GM12865 (cell line): Measurements from ENCODE around the gene BEST4.
A peak's percentile ranks its signal among the peaks of the same experiment; 100 is the strongest.
"Not testable (repeated sequence)": the region's sequence is repeated elsewhere in the genome, so short reads cannot be mapped to it uniquely, and the experiment has no call there.

Experiments used
- DNase-seq: peaks from one replicate; pipeline ENCODE4 v3.0.0; 2010; ENCODE audit warnings: low read depth
- H3K4me3 ChIP-seq: 2 replicates; pipeline ENCODE4 v1.5.1; 2011; ENCODE audit warnings: mild to moderate bottlenecking, low read depth, low read length, control low read depth
- CTCF ChIP-seq: IDR thresholded peaks from 2 replicates; pipeline ENCODE4 v1.5.1; 2011; ENCODE audit warnings: low read length, control low read depth, low read depth, inconsistent platforms; ENCODE audit not compliant: insufficient read depth; ENCODE audit errors: missing control alignments

BEST4 gene

DNA sequence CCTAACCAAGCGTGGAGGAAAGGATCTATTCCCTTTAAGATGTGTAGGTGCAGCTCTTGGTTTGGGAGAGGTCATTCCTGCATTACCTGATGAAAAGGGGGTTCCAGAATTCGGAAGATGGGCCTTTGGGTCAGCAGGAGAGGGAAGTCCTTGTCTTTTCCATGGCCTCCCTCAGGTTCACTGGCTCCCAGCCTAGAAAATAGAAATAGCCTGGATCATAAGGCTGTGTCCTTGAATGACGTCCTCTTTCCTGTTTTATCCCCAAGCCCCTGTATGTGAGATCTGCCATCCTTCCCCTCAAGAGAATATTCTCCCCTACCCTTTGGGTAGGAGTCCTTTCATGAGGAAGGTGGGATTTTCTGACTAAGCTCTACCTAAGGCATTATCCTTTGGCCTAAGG, 27.1 kb downstream of the BEST4 start:
- no peak overlapping the region for H3K4me3 ChIP-seq
- TF ChIP-seq CTCF = no peak
- DNase-seq = no peak

DNA sequence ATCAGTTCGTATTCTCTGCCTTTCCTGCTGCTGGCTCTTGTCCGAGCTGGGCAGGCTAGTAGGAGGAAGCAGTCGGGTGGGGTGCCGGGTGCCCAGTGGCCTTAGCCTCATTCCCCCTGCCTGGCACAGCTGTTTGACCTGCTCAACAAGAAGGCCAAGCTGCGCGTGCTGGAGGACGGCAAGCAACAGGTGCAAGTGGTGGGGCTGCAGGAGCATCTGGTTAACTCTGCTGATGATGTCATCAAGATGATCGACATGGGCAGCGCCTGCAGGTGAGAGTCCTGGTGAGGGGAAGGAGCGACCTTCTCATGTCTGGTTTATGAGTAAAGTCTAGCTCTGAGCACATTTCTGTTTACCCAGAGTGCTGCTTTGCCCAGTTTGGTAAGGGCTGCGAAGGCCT, 28.9 kb downstream of the BEST4 start:
- no peak for DNase-seq
- TF ChIP-seq CTCF = no peak

DNA sequence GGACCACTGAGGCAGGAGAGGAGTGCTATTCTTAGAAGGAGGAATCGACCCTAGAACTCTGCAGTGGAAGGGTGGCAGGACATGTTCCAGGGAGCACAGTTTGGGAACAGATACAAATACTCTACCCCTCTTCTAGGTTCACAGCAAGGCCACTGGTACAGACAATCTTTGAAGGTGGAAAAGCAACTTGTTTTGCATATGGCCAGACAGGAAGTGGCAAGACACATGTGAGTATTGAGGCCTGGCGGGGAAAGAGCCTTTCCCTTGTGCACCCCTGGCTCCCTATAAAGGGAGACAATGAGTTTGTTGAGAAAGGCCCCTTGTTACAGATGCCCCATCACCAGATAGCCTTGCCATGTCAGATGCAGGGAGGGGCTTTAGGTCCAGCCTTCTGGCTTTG, 30.6 kb downstream of the BEST4 start:
- DNase-seq = peak; percentile 61
- H3K4me3 ChIP-seq = no peak overlapping the region
- TF ChIP-seq CTCF = no peak

More for the DNA sequence above, 28.9 kb downstream of the BEST4 start:
- H3K4me3 ChIP-seq = no peak overlapping the region

DNA sequence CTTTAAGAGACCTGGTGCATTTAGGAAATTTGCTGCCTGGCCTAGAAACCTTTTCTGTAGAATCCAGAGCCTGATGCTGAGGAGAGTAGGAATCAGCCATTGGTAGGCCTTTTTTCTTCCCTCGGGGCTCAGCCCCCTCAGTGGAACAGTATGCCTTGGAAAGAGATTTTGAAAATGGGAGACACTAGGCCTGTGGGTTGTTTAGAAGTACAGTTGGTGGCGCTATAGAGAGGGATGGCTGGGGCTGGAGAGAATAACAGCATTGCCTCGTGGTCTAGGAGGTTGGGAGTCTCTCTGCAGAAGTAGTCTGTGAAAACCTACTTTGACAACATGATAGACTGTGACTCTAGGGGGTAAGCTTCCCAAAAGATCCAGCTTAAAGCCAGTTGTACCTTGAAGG, 40.1 kb downstream of the BEST4 start:
- H3K4me3 ChIP-seq = no peak overlapping the region
- TF ChIP-seq CTCF = peak; percentile 1
- DNase-seq = no peak

DNA sequence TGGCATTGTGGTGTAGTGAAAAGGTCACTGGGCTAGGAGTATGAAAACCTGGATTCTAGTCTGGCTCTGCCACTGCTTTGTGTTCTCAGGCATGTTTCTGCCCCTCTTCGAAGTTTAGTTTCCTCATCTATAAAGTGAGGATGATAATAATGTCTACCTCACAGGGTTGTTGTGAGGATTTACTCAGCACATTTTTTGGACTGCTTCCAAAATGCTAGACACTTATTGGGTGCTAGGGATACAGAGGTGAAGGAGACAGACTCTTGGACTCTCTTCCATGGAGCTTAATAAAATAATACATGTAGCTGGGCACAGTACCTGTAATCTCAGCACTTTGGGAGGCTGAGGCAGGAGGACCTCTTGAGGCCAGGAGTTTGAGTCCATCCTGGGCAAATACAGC, 44.8 kb downstream of the BEST4 start:
- H3K4me3 ChIP-seq = no peak overlapping the region
- no peak for DNase-seq
- TF ChIP-seq CTCF = no peak

DNA sequence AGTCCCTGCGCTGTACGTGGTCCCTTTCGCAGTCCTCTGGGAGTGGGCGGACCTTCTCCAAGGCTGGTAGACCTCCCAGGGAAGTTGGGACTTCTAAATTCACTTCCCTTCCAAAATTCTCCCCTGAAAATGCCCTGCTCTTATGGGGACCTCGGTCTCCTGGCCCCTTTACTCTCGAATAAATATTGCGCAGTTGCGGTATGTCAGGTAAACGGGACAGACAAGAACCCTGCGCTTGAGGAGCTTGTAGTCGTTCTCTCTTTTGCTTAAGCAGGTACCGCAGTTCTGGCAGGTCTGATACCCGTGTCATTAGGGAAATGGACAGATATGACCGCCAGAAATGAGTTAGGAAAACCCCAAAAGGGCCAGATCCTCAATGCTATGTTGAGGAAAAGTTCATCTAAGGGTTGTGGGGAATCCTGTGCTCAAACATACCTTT, 47.8 kb downstream of the BEST4 start:
- peak; percentile 40 for DNase-seq
- peak overlapping the region; percentile 93 for H3K4me3 ChIP-seq
- TF ChIP-seq CTCF = no peak

GRCh38 chr1:44739307-44740178, 48.4 kb downstream of the BEST4 start, which contains the start of gene KIF2C:
Gene KIF2C (plus strand): TSS chr1:44739837. CDS start chr1:44739933, 96 bp downstream.
- TF ChIP-seq CTCF = no peak
- peak; percentile 99 for DNase-seq
- H3K4me3 ChIP-seq = peak within 1 kb of the TSS; percentile 93

GRCh38 chr1:44738953-44739306, 49.0 kb downstream of the BEST4 start:
- DNase-seq = not testable (repeated sequence)
- H3K4me3 ChIP-seq = peak overlapping the region; percentile 93
